ENCODE results near the gene NECAB2.

GRCh38 chr16:84039696-84040095 lies 71.7 kb downstream of the NECAB2 start:
- TF ChIP-seq, protein P1, sequence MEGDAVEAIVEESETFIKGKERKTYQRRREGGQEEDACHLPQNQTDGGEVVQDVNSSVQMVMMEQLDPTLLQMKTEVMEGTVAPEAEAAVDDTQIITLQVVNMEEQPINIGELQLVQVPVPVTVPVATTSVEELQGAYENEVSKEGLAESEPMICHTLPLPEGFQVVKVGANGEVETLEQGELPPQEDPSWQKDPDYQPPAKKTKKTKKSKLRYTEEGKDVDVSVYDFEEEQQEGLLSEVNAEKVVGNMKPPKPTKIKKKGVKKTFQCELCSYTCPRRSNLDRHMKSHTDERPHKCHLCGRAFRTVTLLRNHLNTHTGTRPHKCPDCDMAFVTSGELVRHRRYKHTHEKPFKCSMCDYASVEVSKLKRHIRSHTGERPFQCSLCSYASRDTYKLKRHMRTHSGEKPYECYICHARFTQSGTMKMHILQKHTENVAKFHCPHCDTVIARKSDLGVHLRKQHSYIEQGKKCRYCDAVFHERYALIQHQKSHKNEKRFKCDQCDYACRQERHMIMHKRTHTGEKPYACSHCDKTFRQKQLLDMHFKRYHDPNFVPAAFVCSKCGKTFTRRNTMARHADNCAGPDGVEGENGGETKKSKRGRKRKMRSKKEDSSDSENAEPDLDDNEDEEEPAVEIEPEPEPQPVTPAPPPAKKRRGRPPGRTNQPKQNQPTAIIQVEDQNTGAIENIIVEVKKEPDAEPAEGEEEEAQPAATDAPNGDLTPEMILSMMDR (IDR thresholded peaks at IDR 0.05): no peak
- TF ChIP-seq POLR2A (IDR thresholded peaks at IDR 0.05): no peak

Data from tibial nerve (tissue), 3 donors.